Iris pigment epithelial cell (primary cell): ENCODE measurements around the gene DRG1.
"Not testable (repeated sequence)": the region's sequence is repeated elsewhere in the genome, so short reads cannot be mapped to it uniquely, and the experiment has no call there.

Experiments
- DNase-seq: peaks from one replicate; pipeline ENCODE4 v3.0.0-alpha.2; 2011; ENCODE audit warnings: low read depth

The DRG1 gene

GRCh38 chr22:31442768-31443489, 43.5 kb downstream of the DRG1 start:
- no peak for DNase-seq

- DNase-seq: no peak
These were observed 44.1 kb downstream of the DRG1 start for GRCh38 chr22:31443516-31443915.

- DNase-seq: no peak
These were observed 46.2 kb downstream of the DRG1 start for GRCh38 chr22:31445642-31446041.

- DNase-seq: no peak
These were observed 46.8 kb downstream of the DRG1 start for GRCh38 chr22:31446208-31446607.

GRCh38 chr22:31446767-31447166, 47.4 kb downstream of the DRG1 start:
- DNase-seq: no peak

- peak; percentile 28 for DNase-seq
These were observed 47.9 kb downstream of the DRG1 start for GRCh38 chr22:31447337-31447736.

GRCh38 chr22:31448382-31448781, 49.0 kb downstream of the DRG1 start:
- DNase-seq: no peak

GRCh38 chr22:31449506-31449905, 50.1 kb downstream of the DRG1 start:
- no peak for DNase-seq

GRCh38 chr22:31451709-31452571, 52.5 kb downstream of the DRG1 start:
- DNase-seq: peak; percentile 73

GRCh38 chr22:31461699-31462098, 62.3 kb downstream of the DRG1 start:
- no peak for DNase-seq

- no peak for DNase-seq
These were observed 65.9 kb downstream of the DRG1 start for GRCh38 chr22:31465307-31465706.

GRCh38 chr22:31474743-31475142, 75.3 kb downstream of the DRG1 start:
- peak; percentile 98 for DNase-seq

GRCh38 chr22:31475800-31476199, 76.4 kb downstream of the DRG1 start:
- DNase-seq: no peak

- no peak for DNase-seq
These were observed 77.9 kb downstream of the DRG1 start for GRCh38 chr22:31477329-31477728.

- DNase-seq: no peak
These were observed 81.7 kb downstream of the DRG1 start for GRCh38 chr22:31481129-31481528.

GRCh38 chr22:31482470-31482869, 83.1 kb downstream of the DRG1 start:
- not testable (repeated sequence) for DNase-seq
